Smooth muscle cell (in vitro differentiated cells): ENCODE data around the gene POLR2E. TPM values are rescaled to one million over a fixed set of nuclear protein-coding genes. Genes with fewer than 3 reads are reported as not detected.

Experiments used
- DNase-seq: peaks from one replicate; lab custom pipeline; 2025; ENCODE audit not compliant: unreplicated experiment; lab: John Stamatoyannopoulos, UW
- H2AFZ ChIP-seq: fragments of 200-600 bp; sonication (generic); 2 replicates; pipeline ENCODE4 v1.6.0; 2016; ENCODE audit warnings: antibody characterized with exemption, low read depth, mild to moderate bottlenecking
- H3F3A ChIP-seq: fragments of 200-600 bp; sonication (generic); 2 replicates; pipeline ENCODE4 v1.6.0; 2017; ENCODE audit warnings: antibody characterized with exemption, low read depth
- H3K27ac ChIP-seq: fragments of 200-600 bp; sonication (generic); 2 replicates; pipeline ENCODE4 v1.5.1; 2016; ENCODE audit warnings: low read depth, mild to moderate bottlenecking
- H3K27me3 ChIP-seq: fragments of 200-600 bp; sonication (generic); 2 replicates; pipeline ENCODE4 v1.6.1; 2016; ENCODE audit warnings: low read depth, mild to moderate bottlenecking
- H3K36me3 ChIP-seq: fragments of 200-600 bp; sonication (generic); 2 replicates; pipeline ENCODE4 v1.5.1; 2016; ENCODE audit warnings: low read depth
- H3K4me1 ChIP-seq: fragments of 200-600 bp; sonication (generic); 2 replicates; pipeline ENCODE4 v1.5.1; 2016; ENCODE audit warnings: low read depth
- H3K4me2 ChIP-seq: fragments of 200-600 bp; sonication (generic); 2 replicates; pipeline ENCODE4 v1.6.0; 2016; ENCODE audit warnings: mild to moderate bottlenecking
- H3K4me3 ChIP-seq: fragments of 200-600 bp; sonication (generic); 2 replicates; pipeline ENCODE4 v1.5.1; 2016; ENCODE audit warnings: mild to moderate bottlenecking
- H3K79me2 ChIP-seq: fragments of 200-600 bp; sonication (generic); 2 replicates; pipeline ENCODE4 v1.6.0; 2016; ENCODE audit warnings: low read depth, mild to moderate bottlenecking
- H3K9ac ChIP-seq: fragments of 200-600 bp; sonication (generic); 2 replicates; pipeline ENCODE4 v1.6.0; 2016; ENCODE audit warnings: low read depth
- H3K9me3 ChIP-seq: fragments of 200-600 bp; sonication (generic); replicated peaks from 2 replicates; pipeline ENCODE4 v1.5.1; 2016; ENCODE audit warnings: low read depth
- H4K20me1 ChIP-seq: fragments of 200-600 bp; sonication (generic); 2 replicates; pipeline ENCODE4 v1.6.0; 2016; ENCODE audit warnings: low read depth
- CTCF ChIP-seq: fragments of 200-600 bp; sonication (generic); IDR thresholded peaks from 2 replicates; pipeline ENCODE4 v1.5.1; 2017; ENCODE audit warnings: borderline replicate concordance, mild to moderate bottlenecking, antibody characterized with exemption; ENCODE audit not compliant: insufficient read depth, poor library complexity, severe bottlenecking
- WGBS: methylation state at CpG from one replicate; pipeline ENCODE4 v1.1.7; 2016; ENCODE audit warnings: low lambda C conversion rate; 5-methylcytosine and 5-hydroxymethylcytosine counted together
- polyA plus RNA-seq: library from polyadenylated mRNA; unstranded; fragments of >200 nt; fragmentation: Nextera tagmentation; extraction: Ambion mirVana; gene quantifications from 2 replicates; pipeline ENCODE4 v1.2.1, GENCODE V29; 2016
- total RNA-seq: library from RNA; depleted of rRNA; stranded (reverse); fragments of >200 nt; gene quantifications from 2 replicates; pipeline ENCODE4 v1.2.3, GENCODE V29; 2014

Gene POLR2E
- total and polyA plus RNA-seq, 2 experiments from 2014 or later, result 114 to 235 TPM

GRCh38 chr19:1141944-1142343 lies 46.8 kb upstream of the POLR2E start:
- H4K20me1 ChIP-seq, result peaks cover under 1% of the 10 kb centered on the region
- no peaks in the 10 kb centered on the region for H3K36me3 ChIP-seq
- H3K79me2 ChIP-seq, result peaks cover 3% of the 10 kb centered on the region
- no peak overlapping the region for H3K4me3 ChIP-seq
- H3K9me3 ChIP-seq, result no peaks in the 10 kb centered on the region
- no peak overlapping the region for H3K27ac ChIP-seq
- H3K4me2 ChIP-seq, result no peak overlapping the region
- no peak overlapping the region for H2AFZ ChIP-seq
- WGBS, result 84% methylated on average over 5 of the region's 5 CpGs
- no peak overlapping the region for H3K9ac ChIP-seq
- H3K4me1 ChIP-seq, result no peaks in the 10 kb centered on the region
- no peaks in the 10 kb centered on the region for H3K27me3 ChIP-seq
- no peak for DNase-seq
- no peak for TF ChIP-seq CTCF
- no peaks in the 10 kb centered on the region for H3F3A ChIP-seq

GRCh38 chr19:1140272-1141027 lies 45.3 kb upstream of the POLR2E start:
- no peak overlapping the region for H3K4me3 ChIP-seq
- H2AFZ ChIP-seq, result no peak overlapping the region
- 92% methylated on average over 30 of the region's 39 CpGs for WGBS
- no peak overlapping the region for H3K4me2 ChIP-seq
- no peaks in the 10 kb centered on the region for H3F3A ChIP-seq
- H4K20me1 ChIP-seq, result peaks cover 5% of the 10 kb centered on the region
- no peak overlapping the region for H3K27ac ChIP-seq
- no peaks in the 10 kb centered on the region for H3K9me3 ChIP-seq
- H3K9ac ChIP-seq, result no peak overlapping the region
- no peaks in the 10 kb centered on the region for H3K36me3 ChIP-seq
- H3K4me1 ChIP-seq, result no peaks in the 10 kb centered on the region
- TF ChIP-seq CTCF, result no peak
- peaks cover 3% of the 10 kb centered on the region for H3K79me2 ChIP-seq
- H3K27me3 ChIP-seq, result no peaks in the 10 kb centered on the region
- DNase-seq, result no peak

GRCh38 chr19:1139126-1139525 lies 44.0 kb upstream of the POLR2E start:
- no peaks in the 10 kb centered on the region for H3K4me1 ChIP-seq
- H2AFZ ChIP-seq, result no peak overlapping the region
- no peak overlapping the region for H3K9ac ChIP-seq
- TF ChIP-seq CTCF, result no peak
- H3K27me3 ChIP-seq, result no peaks in the 10 kb centered on the region
- H3K4me3 ChIP-seq, result no peak overlapping the region
- no peaks in the 10 kb centered on the region for H3K9me3 ChIP-seq
- WGBS, result 91% methylated on average over 15 of the region's 15 CpGs
- H3K4me2 ChIP-seq, result no peak overlapping the region
- peaks cover 5% of the 10 kb centered on the region for H4K20me1 ChIP-seq
- H3K79me2 ChIP-seq, result peaks cover 3% of the 10 kb centered on the region
- no peak for DNase-seq
- no peaks in the 10 kb centered on the region for H3K36me3 ChIP-seq
- no peaks in the 10 kb centered on the region for H3F3A ChIP-seq
- no peak overlapping the region for H3K27ac ChIP-seq

GRCh38 chr19:1138121-1138520 lies 42.9 kb upstream of the POLR2E start:
- Histone ChIP-seq H3F3A (no peaks in the 10 kb centered on the region), H3K79me2 (peaks cover 3% of the 10 kb centered on the region), H3K27me3 (no peaks in the 10 kb centered on the region), H4K20me1 (peaks cover 5% of the 10 kb centered on the region), H3K9ac (no peak overlapping the region), H3K27ac (no peak overlapping the region), H3K4me1 (peaks cover under 1% of the 10 kb centered on the region), H3K9me3 (no peaks in the 10 kb centered on the region), H3K36me3 (no peaks in the 10 kb centered on the region), H3K4me3 (no peak overlapping the region), H2AFZ (no peak overlapping the region), H3K4me2 (no peak overlapping the region)
- WGBS, result 95% methylated on average over 4 of the region's 11 CpGs
- TF ChIP-seq CTCF, result no peak
- DNase-seq, result no peak
